Measurements from ENCODE around the gene RAB5IF.

- TF ChIP-seq CTCF (conservative IDR thresholded peaks at IDR 0.05) (no peak), ZFX (IDR thresholded peaks at IDR 0.05) (no peak)
These were observed 35.9 kb downstream of the RAB5IF start for GRCh38 chr20:36641506-36641843.
